OCI-LY3 (cell line): ENCODE results near the gene ZFTA.

ENCODE experiments used
- EZH2phosphoT487 ChIP-seq: fragments of 200-600 bp; shearing (Covaris generic); IDR thresholded peaks from 2 replicates; pipeline ENCODE4 v1.6.1; 2018; ENCODE audit warnings: antibody characterized with exemption, mixed run types, low read depth
- TF ChIP-seq, protein P1 (sequence below): fragments of 200-600, 300-600 bp; sonication (generic); IDR thresholded peaks from 2 replicates; pipeline ENCODE4 v1.5.1; 2014; ENCODE audit warnings: antibody characterized with exemption, low read length, low read depth

DNA sequence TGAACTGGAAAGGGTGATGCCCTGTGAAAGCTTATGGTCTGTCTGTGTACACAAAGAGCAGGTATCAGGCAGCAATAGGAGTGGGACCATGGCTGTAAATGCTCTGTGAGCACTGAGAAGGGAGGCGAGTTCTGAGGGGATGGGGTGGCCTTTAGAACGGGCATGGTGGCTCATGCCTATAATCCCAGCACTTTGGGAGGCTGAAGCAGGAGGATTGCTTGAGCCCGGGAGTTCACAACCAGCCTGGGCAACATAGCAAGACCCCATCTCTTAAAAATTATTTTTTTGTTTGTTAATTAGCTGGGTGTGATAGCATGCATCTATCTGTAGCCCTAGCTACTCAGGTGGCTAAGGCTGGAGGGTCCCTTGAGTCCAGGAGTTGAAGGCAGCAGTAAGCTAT is 48.2 kb upstream of the ZFTA start:
- TF ChIP-seq, protein P1, sequence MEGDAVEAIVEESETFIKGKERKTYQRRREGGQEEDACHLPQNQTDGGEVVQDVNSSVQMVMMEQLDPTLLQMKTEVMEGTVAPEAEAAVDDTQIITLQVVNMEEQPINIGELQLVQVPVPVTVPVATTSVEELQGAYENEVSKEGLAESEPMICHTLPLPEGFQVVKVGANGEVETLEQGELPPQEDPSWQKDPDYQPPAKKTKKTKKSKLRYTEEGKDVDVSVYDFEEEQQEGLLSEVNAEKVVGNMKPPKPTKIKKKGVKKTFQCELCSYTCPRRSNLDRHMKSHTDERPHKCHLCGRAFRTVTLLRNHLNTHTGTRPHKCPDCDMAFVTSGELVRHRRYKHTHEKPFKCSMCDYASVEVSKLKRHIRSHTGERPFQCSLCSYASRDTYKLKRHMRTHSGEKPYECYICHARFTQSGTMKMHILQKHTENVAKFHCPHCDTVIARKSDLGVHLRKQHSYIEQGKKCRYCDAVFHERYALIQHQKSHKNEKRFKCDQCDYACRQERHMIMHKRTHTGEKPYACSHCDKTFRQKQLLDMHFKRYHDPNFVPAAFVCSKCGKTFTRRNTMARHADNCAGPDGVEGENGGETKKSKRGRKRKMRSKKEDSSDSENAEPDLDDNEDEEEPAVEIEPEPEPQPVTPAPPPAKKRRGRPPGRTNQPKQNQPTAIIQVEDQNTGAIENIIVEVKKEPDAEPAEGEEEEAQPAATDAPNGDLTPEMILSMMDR = no peak
- TF ChIP-seq EZH2phosphoT487 = no peak
